ENCODE measurements around the gene VAMP5.

- no peak for TF ChIP-seq CTCF (IDR thresholded peaks at IDR 0.05; ENCODE audit: control extremely low read depth in 1 of 3, insufficient read depth in 1 of 3, low read depth in 1 of 3, low read length in 3 of 3)
- no peak for TF ChIP-seq SP2 (IDR thresholded peaks at IDR 0.05; ENCODE audit: low read length)
- TF ChIP-seq JUND (IDR thresholded peaks at IDR 0.05; ENCODE audit: low read length): no peak
- TF ChIP-seq POLR2A (IDR thresholded peaks at IDR 0.05; ENCODE audit: control extremely low read depth in 1 of 2, low read depth in 2 of 2, low read length in 2 of 2): no peak
- no peak for TF ChIP-seq RFX5 (IDR thresholded peaks at IDR 0.05; ENCODE audit: borderline replicate concordance, low read depth, low read length)
- TF ChIP-seq RAD21 (IDR thresholded peaks at IDR 0.05 in 1 of 2, conservative IDR thresholded peaks at IDR 0.05 in 1 of 2; ENCODE audit: low read depth in 2 of 2, low read length in 2 of 2): no peak
- TF ChIP-seq BRCA1 (IDR thresholded peaks at IDR 0.05; ENCODE audit: low read depth, low read length): no peak
- no peak for TF ChIP-seq USF2 (IDR thresholded peaks at IDR 0.05; ENCODE audit: low read length)
- no peak for TF ChIP-seq KDM1A (IDR thresholded peaks at IDR 0.05; ENCODE audit: borderline replicate concordance, low read length)
These were observed 16.0 kb downstream of the VAMP5 start for GRCh38 chr2:85600235-85600575.

Data from H1 (cell line).